Measurements from ENCODE around the gene TMEM100.

The TMEM100 gene

GRCh38 chr17:55742272-55743102, 19.8 kb upstream of the TMEM100 start:
- peak overlapping the region; percentile 51 for H3K4me2 ChIP-seq (ENCODE audit: low read length)
- peak overlapping the region; percentile 56 for H3K4me3 ChIP-seq (ENCODE audit: low read length)
- H3K4me1 ChIP-seq (ENCODE audit: control insufficient read depth, insufficient read depth, low read length): peaks cover 13% of the 10 kb centered on the region
- H3K9ac ChIP-seq (ENCODE audit: low read depth, low read length): peak overlapping the region; percentile 14
- H3K36me3 ChIP-seq (ENCODE audit: insufficient read depth, low read length): no peaks in the 10 kb centered on the region
- no peaks in the 10 kb centered on the region for H3K9me3 ChIP-seq (replicated peaks; ENCODE audit: low read length)
- H3K27me3 ChIP-seq (ENCODE audit: control insufficient read depth, insufficient read depth, low read length): no peaks in the 10 kb centered on the region

GRCh38 chr17:55741356-55741700, 18.7 kb upstream of the TMEM100 start:
- no peaks in the 10 kb centered on the region for H3K27me3 ChIP-seq (ENCODE audit: control insufficient read depth, insufficient read depth, low read length)
- H3K4me2 ChIP-seq (ENCODE audit: low read length): no peak overlapping the region
- H3K9ac ChIP-seq (ENCODE audit: low read depth, low read length): no peak overlapping the region
- H3K36me3 ChIP-seq (ENCODE audit: insufficient read depth, low read length): no peaks in the 10 kb centered on the region
- no peaks in the 10 kb centered on the region for H3K9me3 ChIP-seq (replicated peaks; ENCODE audit: low read length)
- H3K4me3 ChIP-seq (ENCODE audit: low read length): no peak overlapping the region
- peaks cover 13% of the 10 kb centered on the region for H3K4me1 ChIP-seq (ENCODE audit: control insufficient read depth, insufficient read depth, low read length)

- H3K27me3 ChIP-seq (ENCODE audit: control insufficient read depth, insufficient read depth, low read length): no peaks in the 10 kb centered on the region
- no peak overlapping the region for H3K4me2 ChIP-seq (ENCODE audit: low read length)
- H3K36me3 ChIP-seq (ENCODE audit: insufficient read depth, low read length): no peaks in the 10 kb centered on the region
- H3K9me3 ChIP-seq (replicated peaks; ENCODE audit: low read length): no peaks in the 10 kb centered on the region
- no peak overlapping the region for H3K4me3 ChIP-seq (ENCODE audit: low read length)
- peaks cover 13% of the 10 kb centered on the region for H3K4me1 ChIP-seq (ENCODE audit: control insufficient read depth, insufficient read depth, low read length)
- no peak overlapping the region for H3K9ac ChIP-seq (ENCODE audit: low read depth, low read length)
Observed at GRCh38 chr17:55740511-55741355, 18.1 kb upstream of the TMEM100 start.

GRCh38 chr17:55737976-55738501, 15.4 kb upstream of the TMEM100 start:
- Histone ChIP-seq H3K4me2 (ENCODE audit: low read length) (no peak overlapping the region), H3K4me1 (ENCODE audit: control insufficient read depth, insufficient read depth, low read length) (peaks cover 22% of the 10 kb centered on the region), H3K9me3 (replicated peaks; ENCODE audit: low read length) (no peaks in the 10 kb centered on the region), H3K36me3 (ENCODE audit: insufficient read depth, low read length) (no peaks in the 10 kb centered on the region), H3K9ac (ENCODE audit: low read depth, low read length) (no peak overlapping the region), H3K27me3 (ENCODE audit: control insufficient read depth, insufficient read depth, low read length) (no peaks in the 10 kb centered on the region), H3K4me3 (ENCODE audit: low read length) (no peak overlapping the region)

GRCh38 chr17:55735731-55736405, 13.2 kb upstream of the TMEM100 start:
- Histone ChIP-seq H3K36me3 (ENCODE audit: insufficient read depth, low read length) (no peaks in the 10 kb centered on the region), H3K9ac (ENCODE audit: low read depth, low read length) (no peak overlapping the region), H3K4me2 (ENCODE audit: low read length) (no peak overlapping the region), H3K9me3 (replicated peaks; ENCODE audit: low read length) (no peaks in the 10 kb centered on the region), H3K4me3 (ENCODE audit: low read length) (no peak overlapping the region), H3K27me3 (ENCODE audit: control insufficient read depth, insufficient read depth, low read length) (no peaks in the 10 kb centered on the region), H3K4me1 (ENCODE audit: control insufficient read depth, insufficient read depth, low read length) (peaks cover 39% of the 10 kb centered on the region)

GRCh38 chr17:55734128-55734781, 11.6 kb upstream of the TMEM100 start:
- H3K9me3 ChIP-seq (replicated peaks; ENCODE audit: low read length): no peaks in the 10 kb centered on the region
- H3K4me2 ChIP-seq (ENCODE audit: low read length): peak overlapping the region; percentile 37
- no peaks in the 10 kb centered on the region for H3K36me3 ChIP-seq (ENCODE audit: insufficient read depth, low read length)
- H3K4me3 ChIP-seq (ENCODE audit: low read length): no peak overlapping the region
- no peak overlapping the region for H3K9ac ChIP-seq (ENCODE audit: low read depth, low read length)
- peaks cover 44% of the 10 kb centered on the region for H3K4me1 ChIP-seq (ENCODE audit: control insufficient read depth, insufficient read depth, low read length)
- H3K27me3 ChIP-seq (ENCODE audit: control insufficient read depth, insufficient read depth, low read length): no peaks in the 10 kb centered on the region

- Histone ChIP-seq H3K9ac (ENCODE audit: low read depth, low read length) (no peak overlapping the region), H3K4me2 (ENCODE audit: low read length) (peak overlapping the region; percentile 72), H3K4me3 (ENCODE audit: low read length) (peak overlapping the region; percentile 48), H3K9me3 (replicated peaks; ENCODE audit: low read length) (no peaks in the 10 kb centered on the region), H3K36me3 (ENCODE audit: insufficient read depth, low read length) (no peaks in the 10 kb centered on the region), H3K27me3 (ENCODE audit: control insufficient read depth, insufficient read depth, low read length) (no peaks in the 10 kb centered on the region), H3K4me1 (ENCODE audit: control insufficient read depth, insufficient read depth, low read length) (peaks cover 62% of the 10 kb centered on the region)
Observed at GRCh38 chr17:55731586-55732250, 9.1 kb upstream of the TMEM100 start.

- peaks cover 71% of the 10 kb centered on the region for H3K4me1 ChIP-seq (ENCODE audit: control insufficient read depth, insufficient read depth, low read length)
Observed at GRCh38 chr17:55730808-55731207, 8.1 kb upstream of the TMEM100 start.

GRCh38 chr17:55730380-55730779, 7.7 kb upstream of the TMEM100 start:
- Histone ChIP-seq H3K4me1 (ENCODE audit: control insufficient read depth, insufficient read depth, low read length) (peaks cover 75% of the 10 kb centered on the region), H3K4me3 (ENCODE audit: low read length) (no peak overlapping the region), H3K9me3 (replicated peaks; ENCODE audit: low read length) (no peaks in the 10 kb centered on the region), H3K9ac (ENCODE audit: low read depth, low read length) (no peak overlapping the region), H3K4me2 (ENCODE audit: low read length) (peak overlapping the region; percentile 72), H3K36me3 (ENCODE audit: insufficient read depth, low read length) (no peaks in the 10 kb centered on the region), H3K27me3 (ENCODE audit: control insufficient read depth, insufficient read depth, low read length) (no peaks in the 10 kb centered on the region)

More at GRCh38 chr17:55730808-55731207, 8.1 kb upstream of the TMEM100 start:
- Histone ChIP-seq H3K4me3 (ENCODE audit: low read length) (no peak overlapping the region), H3K36me3 (ENCODE audit: insufficient read depth, low read length) (no peaks in the 10 kb centered on the region), H3K4me2 (ENCODE audit: low read length) (peak overlapping the region; percentile 72), H3K27me3 (ENCODE audit: control insufficient read depth, insufficient read depth, low read length) (no peaks in the 10 kb centered on the region), H3K9me3 (replicated peaks; ENCODE audit: low read length) (no peaks in the 10 kb centered on the region), H3K9ac (ENCODE audit: low read depth, low read length) (no peak overlapping the region)

- Histone ChIP-seq H3K4me1 (ENCODE audit: control insufficient read depth, insufficient read depth, low read length) (peaks cover 73% of the 10 kb centered on the region), H3K27me3 (ENCODE audit: control insufficient read depth, insufficient read depth, low read length) (no peaks in the 10 kb centered on the region), H3K36me3 (ENCODE audit: insufficient read depth, low read length) (no peaks in the 10 kb centered on the region), H3K9ac (ENCODE audit: low read depth, low read length) (no peak overlapping the region), H3K9me3 (replicated peaks; ENCODE audit: low read length) (no peaks in the 10 kb centered on the region), H3K4me3 (ENCODE audit: low read length) (no peak overlapping the region), H3K4me2 (ENCODE audit: low read length) (no peak overlapping the region)
Observed at GRCh38 chr17:55729484-55729883, 6.8 kb upstream of the TMEM100 start.
